A549 treated with AZD2906 at 1 μM for 4 hours (cell line): ENCODE results near the gene KCNA1. TPM values are rescaled to one million over a fixed set of nuclear protein-coding genes. Genes with fewer than 3 reads are reported as not detected.

Experiments used
- total RNA-seq: library from RNA; stranded (reverse); fragments of 200-300 nt; extraction: Qiagen RNA extraction; gene quantifications from 5 replicates; pipeline ENCODE4 v1.2.3, GENCODE V29; 2022

KCNA1 gene
- total RNA-seq, result not detected in 5 replicates

GRCh38 chr12:4909734-4910501 is at the start of gene KCNA1:
Gene KCNA1, plus strand, starts transcription at chr12:4909905. Its CDS starts 1,474 bp downstream, at chr12:4911379.

Other genes starting within 250 kb of the KCNA1 start
- gene GALNT8, start 189.5 kb upstream of the KCNA1 start, total RNA-seq, result not detected in 5 replicates
- 0.03 TPM in 1 of 5 replicates, not detected in the others for gene KCNA5, start 134.0 kb downstream of the KCNA1 start, total RNA-seq